Ishikawa (cell line): ENCODE data around the gene RAB32.

ENCODE experiments used
- NFIC ChIP-seq: IDR thresholded peaks from 2 replicates; pipeline ENCODE4 v1.6.1; 2012
- TF ChIP-seq, protein P1 (sequence below): IDR thresholded peaks from 2 replicates; pipeline ENCODE4 v1.6.1; 2012; ENCODE audit warnings: low read depth, mild to moderate bottlenecking

GRCh38 chr6:146515212-146515611, 28.4 kb upstream of the RAB32 start:
- TF ChIP-seq, protein P1, sequence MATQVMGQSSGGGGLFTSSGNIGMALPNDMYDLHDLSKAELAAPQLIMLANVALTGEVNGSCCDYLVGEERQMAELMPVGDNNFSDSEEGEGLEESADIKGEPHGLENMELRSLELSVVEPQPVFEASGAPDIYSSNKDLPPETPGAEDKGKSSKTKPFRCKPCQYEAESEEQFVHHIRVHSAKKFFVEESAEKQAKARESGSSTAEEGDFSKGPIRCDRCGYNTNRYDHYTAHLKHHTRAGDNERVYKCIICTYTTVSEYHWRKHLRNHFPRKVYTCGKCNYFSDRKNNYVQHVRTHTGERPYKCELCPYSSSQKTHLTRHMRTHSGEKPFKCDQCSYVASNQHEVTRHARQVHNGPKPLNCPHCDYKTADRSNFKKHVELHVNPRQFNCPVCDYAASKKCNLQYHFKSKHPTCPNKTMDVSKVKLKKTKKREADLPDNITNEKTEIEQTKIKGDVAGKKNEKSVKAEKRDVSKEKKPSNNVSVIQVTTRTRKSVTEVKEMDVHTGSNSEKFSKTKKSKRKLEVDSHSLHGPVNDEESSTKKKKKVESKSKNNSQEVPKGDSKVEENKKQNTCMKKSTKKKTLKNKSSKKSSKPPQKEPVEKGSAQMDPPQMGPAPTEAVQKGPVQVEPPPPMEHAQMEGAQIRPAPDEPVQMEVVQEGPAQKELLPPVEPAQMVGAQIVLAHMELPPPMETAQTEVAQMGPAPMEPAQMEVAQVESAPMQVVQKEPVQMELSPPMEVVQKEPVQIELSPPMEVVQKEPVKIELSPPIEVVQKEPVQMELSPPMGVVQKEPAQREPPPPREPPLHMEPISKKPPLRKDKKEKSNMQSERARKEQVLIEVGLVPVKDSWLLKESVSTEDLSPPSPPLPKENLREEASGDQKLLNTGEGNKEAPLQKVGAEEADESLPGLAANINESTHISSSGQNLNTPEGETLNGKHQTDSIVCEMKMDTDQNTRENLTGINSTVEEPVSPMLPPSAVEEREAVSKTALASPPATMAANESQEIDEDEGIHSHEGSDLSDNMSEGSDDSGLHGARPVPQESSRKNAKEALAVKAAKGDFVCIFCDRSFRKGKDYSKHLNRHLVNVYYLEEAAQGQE, result no peak
- TF ChIP-seq NFIC, result no peak
